Thoracic aorta (tissue), 2 donors: ENCODE data around the gene INSR. TPM values are rescaled to one million over a fixed set of nuclear protein-coding genes. Genes with fewer than 3 reads are reported as not detected.

Experiments used
- ATAC-seq: fragments of 150-250 bp; one replicate; pipeline ENCODE4 v1.8.0; 2017; ENCODE audit warnings: low read depth; ENCODE audit not compliant: insufficient number of reproducible peaks, low FRiP score
- DNase-seq: peaks from one replicate; pipeline ENCODE4 v3.0.0-alpha.2; 2020; ENCODE audit warnings: low spot score
- H3K27ac ChIP-seq, 2 donors: fragments of 200-600 bp; sonication (generic); 1 replicate in 1 of 2; 2 replicates in 1 of 2; pipeline ENCODE4 v1.5.1; 2016; ENCODE audit warnings: mild to moderate bottlenecking in 2 of 2, moderate library complexity in 2 of 2
- H3K27me3 ChIP-seq: fragments of 200-600 bp; sonication (generic); replicated peaks from 2 replicates; pipeline ENCODE4 v1.6.0; 2016; ENCODE audit warnings: mild to moderate bottlenecking; ENCODE audit not compliant: insufficient read depth
- H3K36me3 ChIP-seq: fragments of 200-600 bp; sonication (generic); one replicate; pipeline ENCODE4 v1.5.1; 2016
- H3K4me1 ChIP-seq, 2 donors: fragments of 200-600 bp; sonication (generic); 1 replicate in 1 of 2; 2 replicates in 1 of 2; pipeline versions ENCODE4 v1.5.1 to v1.6.0; 2016; ENCODE audit warnings: low read depth in 2 of 2, mild to moderate bottlenecking in 1 of 2; ENCODE audit not compliant: control insufficient read depth in 1 of 2
- H3K4me3 ChIP-seq: fragments of 200-600 bp; sonication (generic); 2 replicates; pipeline ENCODE4 v1.5.1; 2016; ENCODE audit warnings: mild to moderate bottlenecking
- H3K9me3 ChIP-seq: fragments of 200-600 bp; sonication (generic); 2 replicates; pipeline ENCODE4 v1.5.1; 2016
- CTCF ChIP-seq: fragments of 200-600 bp; sonication (generic); IDR thresholded peaks from one replicate; pipeline ENCODE4 v1.5.1; 2019; ENCODE audit warnings: antibody characterized with exemption
- total RNA-seq, 2 donors: library from RNA; depleted of rRNA; stranded (reverse); fragments of >200 nt; gene quantifications; one replicate each; pipeline versions ENCODE4 v1.1.0 to v1.2.3, GENCODE V29; 2016

The INSR gene
- total RNA-seq, 2 donors from 2014 or later = 102 to 116 TPM

- H3K27ac ChIP-seq = no peak overlapping the region
- no peaks in the 10 kb centered on the region for H3K9me3 ChIP-seq
- DNase-seq (no peak), ATAC-seq (no peak)
- H3K27me3 ChIP-seq = no peaks in the 10 kb centered on the region
- no peaks in the 10 kb centered on the region for H3K4me1 ChIP-seq
- H3K4me3 ChIP-seq = no peak overlapping the region
- H3K36me3 ChIP-seq = no peaks in the 10 kb centered on the region
- TF ChIP-seq CTCF = no peak
Observed at GRCh38 chr19:7063764-7064418, 230.3 kb downstream of the INSR start.

- no peak for ATAC-seq
- TF ChIP-seq CTCF = no peak
- H3K9me3 ChIP-seq = no peaks in the 10 kb centered on the region
- H3K4me3 ChIP-seq = no peak overlapping the region
- H3K4me1 ChIP-seq = no peaks in the 10 kb centered on the region
- no peak overlapping the region for H3K27ac ChIP-seq
- H3K27me3 ChIP-seq = no peaks in the 10 kb centered on the region
- DNase-seq = no peak
- no peaks in the 10 kb centered on the region for H3K36me3 ChIP-seq
Observed at GRCh38 chr19:7063339-7063738, 230.9 kb downstream of the INSR start.

Other genes with a start within 250 kb of the INSR start
- gene MBD3L2, start 245.1 kb downstream of the INSR start, total RNA-seq = not detected
- gene MBD3L3, start 235.7 kb downstream of the INSR start, total RNA-seq = not detected
- gene ZNF557, start 224.7 kb downstream of the INSR start, total RNA-seq = 10 to 100 TPM in 1 of 2 donors, 1 to 10 TPM in 1; 8.3 to 12.1 TPM
- 10 to 100 TPM; 21.8 to 22.7 TPM for gene ARHGEF18, start 54.5 kb upstream of the INSR start, total RNA-seq
- gene PEX11G, start 194.6 kb upstream of the INSR start, total RNA-seq = under 1 TPM in 1 of 2 donors, not detected in 1; 0.63 TPM
- 10 to 100 TPM; 44.5 to 88.9 TPM for gene ZNF358, start 221.7 kb upstream of the INSR start, total RNA-seq
- gene MCOLN1, start 228.2 kb upstream of the INSR start, total RNA-seq = 10 to 100 TPM; 19.6 to 34.8 TPM
- 100 to 1,000 TPM; 128 to 143 TPM for gene PNPLA6, start 241.3 kb upstream of the INSR start, total RNA-seq